Cerebellar nuclear complex (tissue), 1 donor: ENCODE results near the gene CHRNB1.

Experiments used
- DNase-seq, 2 experiments: peaks; one replicate each; lab custom pipeline; 2025; lab: John Stamatoyannopoulos, UW

CHRNB1 gene, protein sequence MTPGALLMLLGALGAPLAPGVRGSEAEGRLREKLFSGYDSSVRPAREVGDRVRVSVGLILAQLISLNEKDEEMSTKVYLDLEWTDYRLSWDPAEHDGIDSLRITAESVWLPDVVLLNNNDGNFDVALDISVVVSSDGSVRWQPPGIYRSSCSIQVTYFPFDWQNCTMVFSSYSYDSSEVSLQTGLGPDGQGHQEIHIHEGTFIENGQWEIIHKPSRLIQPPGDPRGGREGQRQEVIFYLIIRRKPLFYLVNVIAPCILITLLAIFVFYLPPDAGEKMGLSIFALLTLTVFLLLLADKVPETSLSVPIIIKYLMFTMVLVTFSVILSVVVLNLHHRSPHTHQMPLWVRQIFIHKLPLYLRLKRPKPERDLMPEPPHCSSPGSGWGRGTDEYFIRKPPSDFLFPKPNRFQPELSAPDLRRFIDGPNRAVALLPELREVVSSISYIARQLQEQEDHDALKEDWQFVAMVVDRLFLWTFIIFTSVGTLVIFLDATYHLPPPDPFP

GRCh38 chr17:7444682-7445618 is at the start of gene CHRNB1:
TSS of gene CHRNB1 (plus strand) at chr17:7445061. CDS start at chr17:7445128, 67 bp downstream.
- DNase-seq, result no peak

GRCh38 chr17:7396147-7396546 is 48.7 kb upstream of the CHRNB1 start:
- no peak for DNase-seq

GRCh38 chr17:7398612-7399011 is 46.2 kb upstream of the CHRNB1 start:
- no peak for DNase-seq

- no peak for DNase-seq
These were observed 41.7 kb upstream of the CHRNB1 start for GRCh38 chr17:7403043-7403726.

DNA sequence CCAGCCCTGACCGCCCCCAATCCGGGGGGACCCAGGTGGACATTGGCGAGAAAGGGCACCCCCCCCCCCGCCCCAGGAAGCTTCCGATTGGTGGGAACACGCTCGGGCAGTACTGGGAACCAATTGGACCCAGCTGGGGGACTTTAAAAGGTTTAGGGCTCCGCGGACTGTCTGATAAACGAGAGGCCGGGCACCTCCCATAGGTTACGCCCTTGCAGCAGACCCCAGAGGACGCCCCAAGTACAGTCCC is 41.2 kb upstream of the CHRNB1 start:
- DNase-seq, result no peak

- peak; percentile 93 to 94 for DNase-seq
These were observed 40.7 kb upstream of the CHRNB1 start, which contains the start of gene TMEM256 for GRCh38 chr17:7403977-7404736. TSS of gene TMEM256 (minus strand) at chr17:7404097. CDS start at chr17:7404084, 13 bp downstream.

- DNase-seq, result no peak
These were observed 40.0 kb upstream of the CHRNB1 start for GRCh38 chr17:7404737-7405349.

DNA sequence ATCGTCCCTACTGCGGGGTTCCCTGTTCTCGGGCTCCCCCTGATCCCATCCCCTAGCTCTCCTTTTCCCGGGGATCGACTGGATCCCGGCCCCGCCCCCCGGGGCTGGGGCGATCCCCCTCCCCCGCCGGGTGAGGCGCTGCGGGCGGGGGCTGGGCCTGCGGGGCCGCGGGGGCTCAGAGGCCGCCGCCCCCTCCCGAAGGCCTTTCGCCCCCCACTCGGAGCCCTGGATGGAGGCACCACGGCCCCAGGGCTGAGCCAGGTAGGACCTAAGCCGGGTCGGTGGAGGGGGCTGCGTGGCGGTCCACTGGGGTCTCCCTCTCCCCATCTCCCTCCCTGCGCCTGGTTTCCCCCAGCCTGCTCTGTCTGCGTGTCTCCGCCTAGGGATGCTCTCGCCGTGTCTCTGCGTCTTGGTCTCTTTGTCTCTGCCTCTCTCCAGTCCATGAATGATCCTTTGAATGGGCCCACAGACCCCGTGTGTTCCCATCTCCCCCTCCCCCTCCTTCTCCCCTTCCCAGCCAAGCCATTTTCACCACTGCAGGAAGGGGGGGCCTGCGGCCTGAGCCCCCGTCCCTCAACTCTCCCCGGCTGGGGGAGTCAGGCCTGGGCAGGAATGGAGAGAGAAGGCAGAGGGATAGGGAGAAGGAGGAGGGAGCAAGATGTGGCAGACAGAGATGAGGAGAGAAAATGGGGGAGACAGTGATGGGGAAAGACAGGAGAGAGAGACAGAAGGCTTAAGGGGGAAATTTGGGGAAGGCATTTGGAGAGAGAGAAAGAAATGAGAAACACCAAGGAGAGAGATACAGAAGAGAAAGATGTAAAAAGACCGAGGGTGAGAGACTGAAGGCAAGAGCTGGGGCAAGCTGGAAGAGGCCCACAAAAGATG is 39.3 kb upstream of the CHRNB1 start:
- no peak for DNase-seq

DNA sequence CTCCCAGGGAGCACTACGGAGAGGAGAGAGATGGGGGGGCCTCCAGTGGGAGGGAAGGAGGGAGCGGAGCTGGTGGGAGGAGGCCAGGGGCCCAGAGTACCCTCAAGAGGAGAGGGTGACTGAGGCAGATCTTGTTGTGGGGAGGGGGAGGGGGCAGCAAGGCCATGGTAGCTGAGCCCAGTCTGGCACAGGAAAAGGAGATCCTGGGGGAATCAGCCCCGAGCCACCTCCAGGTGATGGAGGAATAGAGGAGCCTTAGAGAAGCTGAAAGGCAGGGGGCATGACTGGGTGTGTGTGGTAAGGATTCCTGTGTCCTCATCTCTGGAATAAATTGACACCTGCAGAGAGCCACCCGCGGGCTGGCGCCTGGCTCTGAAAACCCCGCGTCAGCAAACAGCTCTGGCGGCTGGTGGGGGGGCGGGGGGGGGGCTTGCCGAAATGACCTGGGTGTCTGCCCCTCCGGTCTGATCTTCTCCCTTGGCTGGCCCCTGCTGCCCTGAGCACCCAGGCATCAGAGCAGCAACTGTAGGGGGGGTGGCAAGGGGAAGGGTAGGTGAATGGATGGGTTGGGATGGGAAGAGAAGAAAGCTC is 38.5 kb upstream of the CHRNB1 start:
- DNase-seq, result no peak

- DNase-seq, result no peak
These were observed 37.8 kb upstream of the CHRNB1 start for GRCh38 chr17:7407082-7407481.

- DNase-seq, result no peak
These were observed 37.2 kb upstream of the CHRNB1 start, which contains the start of gene NLGN2 for GRCh38 chr17:7407485-7408251. TSS of gene NLGN2 (plus strand) at chr17:7407845. CDS start at chr17:7408256, 411 bp downstream.

DNA sequence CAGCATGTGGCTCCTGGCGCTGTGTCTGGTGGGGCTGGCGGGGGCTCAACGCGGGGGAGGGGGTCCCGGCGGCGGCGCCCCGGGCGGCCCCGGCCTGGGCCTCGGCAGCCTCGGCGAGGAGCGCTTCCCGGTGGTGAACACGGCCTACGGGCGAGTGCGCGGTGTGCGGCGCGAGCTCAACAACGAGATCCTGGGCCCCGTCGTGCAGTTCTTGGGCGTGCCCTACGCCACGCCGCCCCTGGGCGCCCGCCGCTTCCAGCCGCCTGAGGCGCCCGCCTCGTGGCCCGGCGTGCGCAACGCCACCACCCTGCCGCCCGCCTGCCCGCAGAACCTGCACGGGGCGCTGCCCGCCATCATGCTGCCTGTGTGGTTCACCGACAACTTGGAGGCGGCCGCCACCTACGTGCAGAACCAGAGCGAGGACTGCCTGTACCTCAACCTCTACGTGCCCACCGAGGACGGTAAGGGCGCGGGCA is 36.6 kb upstream of the CHRNB1 start:
- DNase-seq, result no peak

GRCh38 chr17:7408863-7409262 is 36.0 kb upstream of the CHRNB1 start:
- DNase-seq, result no peak

- DNase-seq, result no peak
These were observed 35.1 kb upstream of the CHRNB1 start for GRCh38 chr17:7409716-7410115.

DNA sequence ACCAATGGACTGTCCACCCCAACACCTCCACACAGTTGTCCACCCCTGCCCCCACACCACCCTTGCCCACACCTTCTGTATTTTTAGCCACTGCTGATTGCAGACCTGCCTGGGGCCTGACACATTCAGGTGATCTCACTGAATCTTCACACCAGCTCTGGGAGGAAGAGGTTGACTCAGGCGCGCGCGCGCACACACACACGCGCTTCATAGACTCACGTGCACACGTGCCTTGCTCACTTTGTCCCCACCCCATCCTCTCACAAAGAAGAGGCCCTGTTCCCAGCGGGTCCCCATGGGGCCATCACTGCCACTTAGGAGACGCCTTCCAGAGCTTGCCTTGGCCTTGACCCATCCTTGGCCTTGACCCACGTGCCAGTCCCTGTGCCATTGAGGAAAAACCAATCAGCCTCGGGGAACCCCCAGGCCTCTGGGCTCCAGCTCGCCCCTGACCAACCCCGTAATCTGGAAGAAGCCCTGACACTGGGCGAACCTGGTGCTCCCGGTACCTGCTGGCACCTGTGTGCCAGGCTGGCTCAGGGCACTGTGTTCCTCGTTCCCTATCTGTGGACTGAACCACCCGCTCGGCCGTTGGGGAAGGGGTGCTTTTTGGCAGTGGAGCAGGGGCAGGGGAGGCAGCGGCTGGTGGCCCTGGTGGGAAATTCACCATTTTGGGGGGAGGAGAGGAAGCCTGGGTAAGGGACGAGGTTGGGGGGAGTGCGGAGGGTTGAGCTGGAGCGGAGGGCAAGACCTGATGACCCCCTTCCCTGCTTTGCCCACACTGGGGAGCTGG is 34.0 kb upstream of the CHRNB1 start:
- DNase-seq, result no peak

- no peak for DNase-seq
These were observed 33.5 kb upstream of the CHRNB1 start for GRCh38 chr17:7411427-7411750.

- DNase-seq, result no peak
These were observed 31.4 kb upstream of the CHRNB1 start for GRCh38 chr17:7413346-7413985.
